ENCODE data around the gene GFRA1. TPM values are rescaled to one million over a fixed set of nuclear protein-coding genes. Genes with fewer than 3 reads are reported as not detected.

Gene GFRA1
- total RNA-seq, 1 donor from 2014 or later = not detected

DNA sequence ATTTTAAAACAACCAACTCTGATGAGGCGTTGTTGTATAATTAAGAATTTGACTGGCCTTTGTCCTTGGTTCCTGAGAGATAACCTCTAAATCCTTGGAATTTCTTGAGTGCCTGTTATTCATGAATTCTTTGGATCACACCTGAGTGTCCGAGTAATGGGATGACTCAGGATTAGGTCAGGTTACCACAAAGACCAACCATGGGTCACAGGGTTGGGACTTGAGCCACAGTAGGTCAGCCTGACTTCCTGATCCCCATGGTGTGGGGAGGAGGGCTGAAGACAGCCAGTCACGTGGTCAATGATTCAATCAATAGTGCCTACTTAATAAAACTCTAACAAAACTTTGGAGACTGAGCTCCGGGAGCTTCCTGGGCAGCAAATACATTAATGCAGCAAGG, 192.5 kb downstream of the GFRA1 start:
- no peak overlapping the region for H3K27ac Mint-ChIP-seq
- no peaks in the 10 kb centered on the region for H3K27me3 Mint-ChIP-seq (ENCODE audit: insufficient read depth)
- DNase-seq (ENCODE audit: low spot score) = no peak
- no peak overlapping the region for H3K4me3 Mint-ChIP-seq
- H3K4me1 Mint-ChIP-seq (ENCODE audit: low read depth) = no peaks in the 10 kb centered on the region
- H3K36me3 Mint-ChIP-seq (ENCODE audit: low read depth) = no peaks in the 10 kb centered on the region
- no peaks in the 10 kb centered on the region for H3K9me3 Mint-ChIP-seq
- intact Hi-C loops (cut with micrococcal nuclease) = no loop called here

GRCh38 chr10:116079355-116079754, 193.7 kb downstream of the GFRA1 start:
- no peaks in the 10 kb centered on the region for H3K4me1 Mint-ChIP-seq (ENCODE audit: low read depth)
- H3K36me3 Mint-ChIP-seq (ENCODE audit: low read depth) = no peaks in the 10 kb centered on the region
- H3K27ac Mint-ChIP-seq = no peak overlapping the region
- DNase-seq (ENCODE audit: low spot score) = no peak
- H3K9me3 Mint-ChIP-seq = no peaks in the 10 kb centered on the region
- H3K27me3 Mint-ChIP-seq (ENCODE audit: insufficient read depth) = no peaks in the 10 kb centered on the region
- H3K4me3 Mint-ChIP-seq = no peak overlapping the region
- intact Hi-C loops (cut with micrococcal nuclease) = no loop called here

DNA sequence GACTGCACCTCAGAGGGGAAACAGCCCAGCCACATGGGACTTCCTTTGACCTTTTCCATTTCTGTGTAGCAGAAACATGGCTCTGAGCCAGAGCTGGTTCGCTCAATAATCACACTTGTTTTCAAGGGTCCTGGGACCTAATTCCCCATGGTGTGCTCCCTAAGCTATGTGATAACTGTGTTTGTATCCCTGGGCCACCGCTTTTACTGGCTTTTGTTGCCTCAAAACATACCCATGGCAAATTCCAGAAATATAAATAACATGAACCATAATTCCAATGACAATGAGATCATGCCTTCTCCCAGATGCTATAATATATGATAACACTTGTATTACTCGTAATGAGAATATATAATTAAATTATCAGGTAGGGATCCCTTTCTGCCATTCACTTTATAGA, 196.4 kb downstream of the GFRA1 start:
- intact Hi-C loops (cut with micrococcal nuclease) = no loop called here
- H3K4me3 Mint-ChIP-seq = no peak overlapping the region
- no peaks in the 10 kb centered on the region for H3K9me3 Mint-ChIP-seq

DNA sequence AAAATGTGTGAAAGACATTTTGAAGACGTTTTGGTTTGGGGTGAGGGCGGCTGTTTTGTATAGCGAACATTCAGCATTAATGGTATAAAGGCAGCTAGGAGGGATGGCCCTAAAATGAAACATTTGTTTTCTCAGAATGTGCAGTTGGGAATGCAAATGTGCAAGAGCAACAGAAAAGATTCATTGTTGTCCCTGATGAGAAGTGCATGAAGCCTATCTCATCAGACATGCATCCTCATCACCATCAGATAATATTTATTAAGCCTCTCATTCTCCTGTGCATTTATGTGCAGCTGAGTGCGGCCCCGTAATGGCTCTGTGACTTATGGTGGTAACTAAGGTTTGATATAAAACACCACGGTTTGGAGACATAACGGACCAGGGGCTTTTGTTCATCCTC, 199.5 kb downstream of the GFRA1 start:
- Mint-ChIP-seq H3K27me3 (ENCODE audit: insufficient read depth) (no peaks in the 10 kb centered on the region), H3K9me3 (no peaks in the 10 kb centered on the region), H3K36me3 (ENCODE audit: low read depth) (no peaks in the 10 kb centered on the region), H3K27ac (no peak overlapping the region), H3K4me1 (ENCODE audit: low read depth) (no peaks in the 10 kb centered on the region), H3K4me3 (no peak overlapping the region)
- intact Hi-C loops (cut with micrococcal nuclease) = no loop called here
- DNase-seq (ENCODE audit: low spot score) = no peak

More for the DNA sequence above, 196.4 kb downstream of the GFRA1 start:
- Mint-ChIP-seq H3K4me1 (ENCODE audit: low read depth) (no peaks in the 10 kb centered on the region), H3K27ac (no peak overlapping the region), H3K36me3 (ENCODE audit: low read depth) (no peaks in the 10 kb centered on the region), H3K27me3 (ENCODE audit: insufficient read depth) (no peaks in the 10 kb centered on the region)
- DNase-seq (ENCODE audit: low spot score) = no peak

GRCh38 chr10:116073001-116073400, 200.0 kb downstream of the GFRA1 start:
- H3K9me3 Mint-ChIP-seq = no peaks in the 10 kb centered on the region
- H3K4me3 Mint-ChIP-seq = no peak overlapping the region
- H3K36me3 Mint-ChIP-seq (ENCODE audit: low read depth) = no peaks in the 10 kb centered on the region
- no peak overlapping the region for H3K27ac Mint-ChIP-seq
- H3K27me3 Mint-ChIP-seq (ENCODE audit: insufficient read depth) = no peaks in the 10 kb centered on the region
- DNase-seq (ENCODE audit: low spot score) = no peak
- H3K4me1 Mint-ChIP-seq (ENCODE audit: low read depth) = no peaks in the 10 kb centered on the region
- intact Hi-C loops (cut with micrococcal nuclease) = no loop called here

DNA sequence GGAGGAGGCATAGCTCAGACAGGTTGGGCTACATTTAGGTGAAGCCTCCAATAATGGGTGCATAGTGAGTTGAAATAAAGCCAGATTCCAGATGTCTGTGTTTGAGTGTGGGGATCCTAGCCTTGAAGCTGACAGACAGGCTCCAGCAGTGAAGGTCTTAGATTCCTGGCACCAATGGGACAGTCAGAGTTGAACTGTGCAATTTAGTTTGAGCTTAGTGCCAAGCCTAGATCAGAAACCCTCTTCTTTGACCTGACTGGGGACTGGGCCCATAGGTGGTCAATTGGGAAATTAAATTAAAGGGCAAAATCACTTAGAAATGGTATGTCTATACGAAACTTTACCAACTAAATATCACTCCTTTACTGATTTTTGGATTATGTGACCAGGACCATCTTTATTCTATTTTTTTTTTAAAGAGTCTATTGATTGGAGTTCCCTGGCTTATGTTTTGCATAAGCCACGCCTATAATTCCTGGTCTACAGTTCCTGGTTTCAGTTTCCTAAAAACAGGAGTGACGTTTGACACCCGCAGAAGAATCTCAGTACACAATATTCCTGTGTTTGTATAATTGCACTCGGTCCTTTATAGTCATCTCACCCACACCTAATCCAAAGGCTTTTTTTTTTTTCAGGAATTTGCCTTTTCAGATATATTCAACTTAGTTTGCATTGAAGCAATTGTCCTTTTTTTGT, 201.4 kb downstream of the GFRA1 start:
- no peaks in the 10 kb centered on the region for H3K4me1 Mint-ChIP-seq (ENCODE audit: low read depth)
- no peaks in the 10 kb centered on the region for H3K36me3 Mint-ChIP-seq (ENCODE audit: low read depth)
- H3K9me3 Mint-ChIP-seq = no peaks in the 10 kb centered on the region
- H3K4me3 Mint-ChIP-seq = no peak overlapping the region
- no peak overlapping the region for H3K27ac Mint-ChIP-seq
- no peaks in the 10 kb centered on the region for H3K27me3 Mint-ChIP-seq (ENCODE audit: insufficient read depth)
- DNase-seq (ENCODE audit: low spot score) = no peak
- intact Hi-C loops (cut with micrococcal nuclease) = no loop called here

DNA sequence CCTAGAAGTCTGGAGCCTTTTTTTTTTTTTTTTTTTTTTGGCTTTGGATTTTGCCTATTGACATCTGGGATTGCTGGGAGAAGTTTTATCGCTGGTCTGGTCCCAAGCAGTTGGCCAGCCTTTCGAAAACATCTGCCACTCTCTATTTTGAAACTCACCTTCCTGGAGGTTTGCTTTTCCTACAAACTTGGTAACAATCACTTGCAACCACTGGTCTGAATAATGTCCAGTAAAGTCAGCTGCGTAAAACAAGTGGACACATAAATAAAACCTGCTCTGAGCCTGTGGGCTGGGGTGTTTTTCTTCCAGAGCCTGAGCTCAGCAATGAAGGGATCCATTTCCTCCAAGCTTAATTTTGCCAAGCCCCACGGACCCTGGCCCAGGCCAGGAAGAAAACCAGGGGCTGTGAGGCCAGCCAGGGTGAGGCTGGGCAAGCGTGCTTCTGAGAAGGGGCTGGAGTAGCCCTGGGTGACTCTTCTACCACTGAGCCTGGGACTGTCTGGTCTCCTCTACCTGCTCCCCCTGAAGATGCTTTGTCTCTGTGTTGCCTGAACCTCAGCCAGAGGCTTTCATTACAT, 202.2 kb downstream of the GFRA1 start:
- H3K27ac Mint-ChIP-seq = no peak overlapping the region
- no peak overlapping the region for H3K4me3 Mint-ChIP-seq
- H3K27me3 Mint-ChIP-seq (ENCODE audit: insufficient read depth) = no peaks in the 10 kb centered on the region
- H3K36me3 Mint-ChIP-seq (ENCODE audit: low read depth) = no peaks in the 10 kb centered on the region
- H3K4me1 Mint-ChIP-seq (ENCODE audit: low read depth) = no peaks in the 10 kb centered on the region
- H3K9me3 Mint-ChIP-seq = no peaks in the 10 kb centered on the region
- intact Hi-C loops (cut with micrococcal nuclease) = no loop called here
- no peak for DNase-seq (ENCODE audit: low spot score)

DNA sequence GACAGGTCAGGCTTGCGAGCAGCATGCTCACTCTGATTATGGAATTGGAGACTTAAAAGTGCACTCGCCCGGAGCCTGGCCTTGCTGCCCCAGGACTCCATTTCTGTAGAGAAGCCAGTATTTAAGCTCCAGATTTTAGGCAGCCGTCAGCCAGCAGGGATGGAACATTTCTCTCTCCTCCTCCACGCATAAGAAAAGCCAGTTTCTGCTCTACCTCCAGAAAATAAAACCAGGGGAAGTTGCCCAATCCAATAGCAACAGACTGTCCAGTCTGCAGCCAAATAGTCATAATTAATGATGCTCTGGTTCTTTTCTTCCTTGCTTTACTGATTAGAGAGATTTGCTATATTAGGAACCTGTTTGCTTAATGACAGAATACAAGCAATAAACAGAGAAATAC, 203.2 kb downstream of the GFRA1 start:
- Mint-ChIP-seq H3K27me3 (ENCODE audit: insufficient read depth) (no peaks in the 10 kb centered on the region), H3K9me3 (no peaks in the 10 kb centered on the region), H3K36me3 (ENCODE audit: low read depth) (no peaks in the 10 kb centered on the region), H3K4me3 (no peak overlapping the region), H3K4me1 (ENCODE audit: low read depth) (no peaks in the 10 kb centered on the region), H3K27ac (no peak overlapping the region)
- DNase-seq (ENCODE audit: low spot score) = no peak
- intact Hi-C loops (cut with micrococcal nuclease) = no loop called here

DNA sequence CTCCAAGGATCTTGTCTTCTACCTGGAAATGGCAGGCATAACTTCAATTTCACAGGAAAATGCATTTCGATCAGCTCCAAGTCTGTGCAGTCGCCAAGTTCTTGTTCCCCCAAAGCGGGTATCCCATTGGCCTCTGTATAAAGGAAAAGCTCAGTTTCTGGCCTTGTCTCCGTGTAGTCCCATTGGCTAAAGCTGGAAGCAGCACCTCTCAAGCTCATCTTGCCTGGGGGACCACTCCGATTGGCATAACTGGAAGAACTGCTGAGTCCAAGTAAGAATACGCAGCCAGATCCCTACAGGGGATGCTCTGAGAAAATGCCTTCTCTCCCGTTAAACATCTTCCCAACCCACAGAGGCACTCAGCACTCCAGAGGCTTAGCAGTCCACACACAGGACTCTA, 205.2 kb downstream of the GFRA1 start:
- H3K4me3 Mint-ChIP-seq = no peak overlapping the region
- no peaks in the 10 kb centered on the region for H3K4me1 Mint-ChIP-seq (ENCODE audit: low read depth)
- no peaks in the 10 kb centered on the region for H3K9me3 Mint-ChIP-seq
- intact Hi-C loops (cut with micrococcal nuclease) = no loop called here
- H3K27me3 Mint-ChIP-seq (ENCODE audit: insufficient read depth) = no peaks in the 10 kb centered on the region
- no peaks in the 10 kb centered on the region for H3K36me3 Mint-ChIP-seq (ENCODE audit: low read depth)
- no peak for DNase-seq (ENCODE audit: low spot score)
- no peak overlapping the region for H3K27ac Mint-ChIP-seq

DNA sequence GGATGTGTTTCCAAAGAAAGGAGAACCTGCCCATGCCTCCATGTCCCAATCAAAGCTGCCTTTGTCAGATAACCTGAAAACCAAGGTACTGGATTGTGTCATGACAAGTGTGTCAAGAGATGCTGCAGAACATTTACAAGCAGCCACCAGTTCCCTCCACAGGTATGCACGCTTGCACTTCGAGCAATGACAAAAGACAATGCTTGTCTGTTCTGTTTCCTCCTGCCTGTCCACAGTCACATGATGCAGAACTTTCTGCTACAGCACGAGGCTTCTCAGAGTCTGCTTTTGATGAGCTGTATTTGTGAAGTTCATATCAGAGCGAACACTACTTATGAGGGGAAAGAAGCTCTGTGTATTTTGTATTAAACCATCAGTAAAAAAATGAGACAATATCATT, 209.9 kb downstream of the GFRA1 start:
- H3K4me1 Mint-ChIP-seq (ENCODE audit: low read depth) = no peaks in the 10 kb centered on the region
- no peak overlapping the region for H3K4me3 Mint-ChIP-seq
- no peaks in the 10 kb centered on the region for H3K36me3 Mint-ChIP-seq (ENCODE audit: low read depth)
- H3K9me3 Mint-ChIP-seq = no peaks in the 10 kb centered on the region
- H3K27ac Mint-ChIP-seq = no peak overlapping the region
- no peaks in the 10 kb centered on the region for H3K27me3 Mint-ChIP-seq (ENCODE audit: insufficient read depth)
- DNase-seq (ENCODE audit: low spot score) = no peak
- intact Hi-C loops (cut with micrococcal nuclease) = no loop called here

DNA sequence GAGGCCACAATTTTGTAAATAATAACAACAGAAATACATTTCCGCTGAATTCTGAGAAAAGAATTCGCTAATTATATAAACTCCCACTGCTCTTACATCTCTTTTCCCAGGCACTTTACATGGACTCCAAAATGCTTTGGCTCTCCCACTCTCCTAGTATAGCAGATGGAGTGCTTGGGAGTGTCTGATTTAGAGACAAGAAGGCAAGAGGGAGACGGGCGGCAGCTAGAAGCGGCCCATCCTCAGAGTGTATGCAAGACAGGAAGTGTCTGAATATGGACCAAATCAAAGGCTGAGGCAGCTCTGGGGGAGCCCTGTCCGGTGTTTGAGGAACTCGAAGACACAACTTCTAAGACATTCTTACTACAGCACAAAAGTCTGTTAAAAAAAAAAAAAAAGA, 212.1 kb downstream of the GFRA1 start:
- no peaks in the 10 kb centered on the region for H3K4me1 Mint-ChIP-seq (ENCODE audit: low read depth)
- intact Hi-C loops (cut with micrococcal nuclease) = no loop called here
- no peak overlapping the region for H3K27ac Mint-ChIP-seq
- no peak for DNase-seq (ENCODE audit: low spot score)
- H3K36me3 Mint-ChIP-seq (ENCODE audit: low read depth) = no peaks in the 10 kb centered on the region
- no peaks in the 10 kb centered on the region for H3K27me3 Mint-ChIP-seq (ENCODE audit: insufficient read depth)
- no peaks in the 10 kb centered on the region for H3K9me3 Mint-ChIP-seq
- no peak overlapping the region for H3K4me3 Mint-ChIP-seq

DNA sequence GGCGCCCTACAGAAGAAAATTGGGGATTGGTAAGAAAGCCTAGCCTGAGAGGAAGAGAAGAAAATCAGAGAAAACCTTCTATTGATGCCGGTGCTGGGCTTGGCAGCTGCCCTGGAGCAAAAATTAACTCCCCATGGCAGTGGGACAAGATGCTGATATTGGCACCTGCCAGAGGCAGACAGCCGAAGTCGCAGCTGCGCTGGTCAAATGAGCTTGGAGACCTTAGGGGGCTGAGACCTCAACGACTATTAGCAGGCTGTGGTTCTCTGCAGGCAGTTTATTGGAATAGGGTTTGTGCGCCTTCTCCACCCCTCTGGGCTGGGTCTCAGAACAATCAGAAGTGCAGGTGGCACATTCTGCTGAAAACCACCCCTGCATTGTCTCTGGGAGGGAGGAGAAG, 213.7 kb downstream of the GFRA1 start:
- no peak for DNase-seq (ENCODE audit: low spot score)
- Mint-ChIP-seq H3K27me3 (ENCODE audit: insufficient read depth) (no peaks in the 10 kb centered on the region), H3K27ac (no peak overlapping the region), H3K4me1 (ENCODE audit: low read depth) (no peaks in the 10 kb centered on the region), H3K9me3 (no peaks in the 10 kb centered on the region), H3K36me3 (ENCODE audit: low read depth) (no peaks in the 10 kb centered on the region), H3K4me3 (no peak overlapping the region)
- intact Hi-C loops (cut with micrococcal nuclease) = no loop called here

DNA sequence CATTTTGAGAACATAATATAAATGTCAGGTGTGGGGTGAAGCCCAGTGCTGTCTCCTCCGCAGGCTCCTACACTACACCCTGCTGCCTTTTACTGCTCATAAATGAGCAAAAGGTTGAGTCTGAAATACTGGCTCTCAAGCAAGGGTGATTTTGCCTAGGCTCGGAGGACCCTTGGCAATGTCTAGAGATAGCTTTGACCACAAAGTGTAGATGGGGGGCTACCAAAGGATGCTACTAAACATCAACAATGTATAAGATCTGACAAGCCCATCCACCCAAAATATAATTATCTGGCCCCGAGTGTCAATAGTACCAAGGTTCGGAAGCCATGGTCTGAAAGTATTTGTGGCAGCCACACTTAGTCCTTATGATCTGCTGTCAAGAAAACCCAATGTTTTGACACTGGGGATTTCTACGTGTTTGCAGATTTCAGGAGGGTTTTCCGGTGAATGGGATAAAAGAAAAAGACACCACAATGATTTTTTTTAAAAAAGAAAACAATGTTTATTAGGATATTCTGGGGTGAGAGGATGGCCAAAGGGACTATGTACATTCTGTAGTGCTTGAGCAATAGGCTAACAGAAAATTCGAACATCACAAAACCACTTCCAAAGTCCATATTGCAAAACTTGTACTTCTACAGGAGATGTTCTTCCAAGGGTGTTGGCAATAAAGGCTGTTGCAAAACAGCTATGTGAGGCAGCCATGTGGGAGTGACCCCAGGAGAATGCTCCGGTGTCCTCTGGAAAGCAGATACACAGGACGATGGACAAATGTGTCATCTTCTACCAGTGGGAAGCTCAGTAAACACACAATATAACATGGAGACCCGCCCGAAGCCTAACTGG, 216.3 kb downstream of the GFRA1 start:
- no peaks in the 10 kb centered on the region for H3K9me3 Mint-ChIP-seq
- H3K4me3 Mint-ChIP-seq = no peak overlapping the region
- DNase-seq (ENCODE audit: low spot score) = no peak
- intact Hi-C loops (cut with micrococcal nuclease) = no loop called here
- no peaks in the 10 kb centered on the region for H3K36me3 Mint-ChIP-seq (ENCODE audit: low read depth)
- H3K27me3 Mint-ChIP-seq (ENCODE audit: insufficient read depth) = no peaks in the 10 kb centered on the region
- H3K27ac Mint-ChIP-seq = no peak overlapping the region
- no peaks in the 10 kb centered on the region for H3K4me1 Mint-ChIP-seq (ENCODE audit: low read depth)
